A673 (cell line): ENCODE data around the gene VCP. TPM values are rescaled to one million over a fixed set of nuclear protein-coding genes. Genes with fewer than 3 reads are reported as not detected.
"Not testable (repeated sequence)": the region's sequence is repeated elsewhere in the genome, so short reads cannot be mapped to it uniquely, and the experiment has no call there.

ENCODE experiments used
- BruUV-seq: library from RNA; stranded (reverse); fragments of 400-500 nt; replicated peaks from 2 replicates; lab custom pipeline; 2021; lab: Mats Ljungman, UMichigan
- CTCF ChIA-PET: fragments of 300-600 bp; sonication (Branson Sonifier 250); formaldehyde crosslinking; loops from one replicate; lab custom pipeline; 2022; ENCODE audit warnings: antibody characterized with exemption; lab: Charles Lee
- POLR2A ChIA-PET: fragments of 300-600 bp; sonication (Branson Sonifier 250); formaldehyde crosslinking; loops from one replicate; lab custom pipeline; 2022; ENCODE audit warnings: antibody characterized with exemption; ENCODE audit not compliant: low non-redundant PET; lab: Charles Lee
- DNase-seq: peaks from one replicate; pipeline ENCODE4 v3.0.0-alpha.2; 2015; ENCODE audit warnings: low spot score
- H3K27ac ChIP-seq: fragments of 200-600 bp; sonication (generic); 2 replicates; pipeline ENCODE4 v1.5.1; 2016; ENCODE audit warnings: mixed run types, low read depth, mild to moderate bottlenecking, mixed read lengths, antibody characterized with exemption, low read length; ENCODE audit not compliant: poor library complexity, severe bottlenecking
- H3K27me3 ChIP-seq: fragments of 200-600 bp; sonication (generic); replicated peaks from 2 replicates; pipeline ENCODE4 v1.6.1; 2017; ENCODE audit warnings: mixed run types, low read depth, mild to moderate bottlenecking, mixed read lengths, antibody characterized with exemption, low read length; ENCODE audit not compliant: insufficient read depth, poor library complexity
- H3K36me3 ChIP-seq: fragments of 200-600 bp; sonication (generic); 2 replicates; pipeline ENCODE4 v1.6.1; 2016; ENCODE audit warnings: mixed run types, mild to moderate bottlenecking, mixed read lengths, antibody characterized with exemption, low read length; ENCODE audit not compliant: insufficient read depth, poor library complexity, severe bottlenecking
- H3K4me1 ChIP-seq: fragments of 200-600 bp; sonication (generic); 2 replicates; pipeline ENCODE4 v1.6.1; 2017; ENCODE audit warnings: mixed run types, mild to moderate bottlenecking, mixed read lengths, antibody characterized with exemption, low read length; ENCODE audit not compliant: insufficient read depth, poor library complexity, severe bottlenecking
- H3K4me3 ChIP-seq: fragments of 200-600 bp; sonication (generic); 2 replicates; pipeline ENCODE4 v1.5.1; 2016; ENCODE audit warnings: low read depth, mixed run types, mild to moderate bottlenecking, mixed read lengths, low read length; ENCODE audit not compliant: poor library complexity, severe bottlenecking
- H3K9me3 ChIP-seq: fragments of 200-600 bp; sonication (generic); 2 replicates; pipeline ENCODE4 v1.6.1; 2016; ENCODE audit warnings: mixed run types, low read depth, mild to moderate bottlenecking, mixed read lengths, antibody characterized with exemption, low read length; ENCODE audit not compliant: poor library complexity, severe bottlenecking
- CTCF ChIP-seq: fragments of 300-800, 200-600 bp; sonication (generic); conservative IDR thresholded peaks from 2 replicates; pipeline ENCODE4 v1.5.1; 2017; ENCODE audit warnings: low read depth, mild to moderate bottlenecking, antibody characterized with exemption, low read length, moderate library complexity, mixed read lengths
- EZH2 ChIP-seq: fragments of 200-600 bp; sonication (generic); IDR thresholded peaks from 2 replicates; pipeline ENCODE4 v1.6.1; 2017; ENCODE audit warnings: borderline replicate concordance, low read depth, mild to moderate bottlenecking, mixed read lengths, antibody characterized with exemption, low read length; ENCODE audit not compliant: poor library complexity, severe bottlenecking
- intact Hi-C: fragments of 100-400 bp; cut with micrococcal nuclease; formaldehyde crosslinking; loops from one replicate; pipeline ENCODE4 v1.10.0; 2022; ENCODE audit not compliant: unreplicated experiment
- total RNA-seq: library from RNA; stranded (reverse); gene quantifications from 2 replicates; pipeline ENCODE4 v1.2.3, GENCODE V29; 2021

The VCP gene
- total RNA-seq, 1 experiment from 2014 or later = 643 TPM

- TF ChIP-seq CTCF (no peak), EZH2 (no peak)
- Histone ChIP-seq H3K4me3 (no peak overlapping the region), H3K36me3 (no peaks in the 10 kb centered on the region), H3K4me1 (no peaks in the 10 kb centered on the region), H3K27ac (peak overlapping the region; percentile 54), H3K27me3 (no peaks in the 10 kb centered on the region), H3K9me3 (no peaks in the 10 kb centered on the region)
- no peak for DNase-seq
- BruUV-seq = no TSS peak
- POLR2A ChIA-PET = no interaction called here
- intact Hi-C loops = no loop called here
- CTCF ChIA-PET = no interaction called here
Observed at GRCh38 chr9:35027374-35027773, 45.1 kb downstream of the VCP start.

GRCh38 chr9:35026671-35027070 is 45.8 kb downstream of the VCP start:
- intact Hi-C loops = no loop called here
- H3K27ac ChIP-seq = peak overlapping the region; percentile 54
- H3K27me3 ChIP-seq = no peaks in the 10 kb centered on the region
- no peaks in the 10 kb centered on the region for H3K9me3 ChIP-seq
- TF ChIP-seq EZH2 = no peak
- no peak for TF ChIP-seq CTCF
- ChIA-PET CTCF (no interaction called here), POLR2A (no interaction called here)
- no peaks in the 10 kb centered on the region for H3K4me1 ChIP-seq
- BruUV-seq = no TSS peak
- no peaks in the 10 kb centered on the region for H3K36me3 ChIP-seq
- DNase-seq = peak; percentile 23
- H3K4me3 ChIP-seq = no peak overlapping the region

- POLR2A ChIA-PET, BruUV-seq, H3K36me3 ChIP-seq, H3K27ac ChIP-seq, CTCF ChIA-PET, H3K4me3 ChIP-seq, H3K4me1 ChIP-seq, H3K27me3 ChIP-seq, DNase-seq, intact Hi-C loops, H3K9me3 ChIP-seq: not testable (repeated sequence)
Observed at GRCh38 chr9:35023443-35023842, 49.0 kb downstream of the VCP start.

- no peak for DNase-seq
- TF ChIP-seq CTCF (no peak), EZH2 (no peak)
- H3K9me3 ChIP-seq = peaks cover 8% of the 10 kb centered on the region
- intact Hi-C loops = no loop called here
- no peaks in the 10 kb centered on the region for H3K36me3 ChIP-seq
- no peak overlapping the region for H3K4me3 ChIP-seq
- no peak overlapping the region for H3K27ac ChIP-seq
- H3K27me3 ChIP-seq = no peaks in the 10 kb centered on the region
- BruUV-seq = no TSS peak
- POLR2A ChIA-PET = no interaction called here
- no peaks in the 10 kb centered on the region for H3K4me1 ChIP-seq
- CTCF ChIA-PET = no interaction called here
Observed at GRCh38 chr9:35014517-35014916, 57.9 kb downstream of the VCP start.
